Measurements from ENCODE around the gene TGIF2. TPM values are rescaled to one million over a fixed set of nuclear protein-coding genes. Genes with fewer than 3 reads are reported as not detected.

The TGIF2 gene
- total RNA-seq, 1 experiment from 2014 or later, result 81.7 TPM

DNA sequence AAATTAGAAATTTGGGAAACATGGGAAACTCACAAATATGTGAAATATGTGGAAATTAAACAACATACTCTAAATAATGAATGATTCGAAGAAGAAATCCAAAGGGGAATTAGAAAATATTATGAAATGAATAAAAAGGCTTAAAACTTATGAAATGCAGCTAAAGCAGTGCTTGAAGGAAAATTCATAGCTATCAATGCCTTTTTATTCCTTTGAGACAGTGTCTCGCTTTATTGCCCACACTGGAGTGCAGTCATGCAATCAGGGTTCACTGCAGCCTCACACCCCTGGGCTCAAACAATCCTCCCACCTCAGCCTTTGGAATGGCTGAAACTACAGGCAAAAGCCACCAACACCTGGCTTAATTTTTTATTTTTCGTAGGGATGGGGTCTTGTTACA, 7.9 kb upstream of the TGIF2 start:
- H4K5ac ChIP-seq (ENCODE audit: insufficient read length, low read depth, low read length), result no peak overlapping the region
- no peak overlapping the region for H3T11ph ChIP-seq (ENCODE audit: low read length)
- H3K79me2 ChIP-seq (ENCODE audit: insufficient read depth, low read length), result no peaks in the 10 kb centered on the region; the same call in 1 of the 2 replicates
- H3K23ac ChIP-seq (ENCODE audit: insufficient read length, low read depth, low read length), result no peak overlapping the region
- Mint-ChIP-seq H3K27me3 (ENCODE audit: low read depth) (peaks cover 1% of the 10 kb centered on the region; the same call in 1 of the 2 replicates), H3K9me3 (peaks cover 12 to 14% of the 10 kb centered on the region in 2 experiments), H3K27ac (no peak overlapping the region), H3K36me3 (ENCODE audit: insufficient read depth in 1 of 3, low read depth in 3 of 3) (peaks cover 15 to 33% (median 16%) of the 10 kb centered on the region in 3 experiments), H3K4me1 (peaks cover 34 to 40% of the 10 kb centered on the region in 2 experiments), H3K4me3 (no peak overlapping the region)
- no peaks in the 10 kb centered on the region for H3K79me1 ChIP-seq (ENCODE audit: insufficient read depth, low read depth, low read length, poor library complexity, severe bottlenecking)
- H3K14ac ChIP-seq (ENCODE audit: insufficient read depth, low read length), result no peak overlapping the region
- H2AK5ac ChIP-seq (ENCODE audit: insufficient read length, low read length), result no peak overlapping the region
- no peak overlapping the region for H4K91ac ChIP-seq (ENCODE audit: insufficient read length, low read depth, low read length)
- no peak overlapping the region for H3K4me2 ChIP-seq (ENCODE audit: insufficient read depth, insufficient read length, low read length)
- DNase-seq, result no peak
- H3K27ac ChIP-seq (ENCODE audit: insufficient read length, low read depth, low read length), result no peak overlapping the region
- no peak overlapping the region for H2BK120ac ChIP-seq (ENCODE audit: low read depth, low read length, poor library complexity, severe bottlenecking)
- H3K23me2 ChIP-seq (ENCODE audit: insufficient read length, low read depth, low read length, poor library complexity, severe bottlenecking), result no peaks in the 10 kb centered on the region
- H3K56ac ChIP-seq (ENCODE audit: insufficient read length, low read depth, low read length), result no peak overlapping the region
- H3K9me3 ChIP-seq (ENCODE audit: control insufficient read depth, low read depth, low read length), result no peaks in the 10 kb centered on the region
- H3K4ac ChIP-seq (ENCODE audit: low read depth, low read length), result no peak overlapping the region
- H4K8ac ChIP-seq (replicated peaks; ENCODE audit: insufficient read length, low read depth, low read length), result no peak overlapping the region
- no peak overlapping the region for H2BK12ac ChIP-seq (ENCODE audit: insufficient read length, low read depth, low read length)
- WGBS (ENCODE audit: extremely low coverage, insufficient read length, low lambda C conversion rate), result no CpG with 5 or more reads among the region's 3 CpGs
- no peak overlapping the region for H2BK5ac ChIP-seq (ENCODE audit: insufficient read length, low read length)
- no peak overlapping the region for H2BK20ac ChIP-seq (ENCODE audit: low read depth, low read length, poor library complexity, severe bottlenecking)
- no peak overlapping the region for H2AFZ ChIP-seq (ENCODE audit: low read length)
- H3K27me3 ChIP-seq (ENCODE audit: insufficient read depth, low read length), result no peaks in the 10 kb centered on the region
- peaks cover 8% of the 10 kb centered on the region for H3K4me1 ChIP-seq (ENCODE audit: insufficient read depth, low read length)
- H3K9ac ChIP-seq (ENCODE audit: extremely low read depth, insufficient read length, low read length), result no peak overlapping the region
- no peaks in the 10 kb centered on the region for H4K20me1 ChIP-seq (ENCODE audit: control insufficient read depth, insufficient read depth, insufficient read length)
- H2BK15ac ChIP-seq (ENCODE audit: low read depth, low read length), result no peak overlapping the region
- H3K18ac ChIP-seq (ENCODE audit: insufficient read length, low read depth, low read length), result no peak overlapping the region
- TF ChIP-seq, protein P1, sequence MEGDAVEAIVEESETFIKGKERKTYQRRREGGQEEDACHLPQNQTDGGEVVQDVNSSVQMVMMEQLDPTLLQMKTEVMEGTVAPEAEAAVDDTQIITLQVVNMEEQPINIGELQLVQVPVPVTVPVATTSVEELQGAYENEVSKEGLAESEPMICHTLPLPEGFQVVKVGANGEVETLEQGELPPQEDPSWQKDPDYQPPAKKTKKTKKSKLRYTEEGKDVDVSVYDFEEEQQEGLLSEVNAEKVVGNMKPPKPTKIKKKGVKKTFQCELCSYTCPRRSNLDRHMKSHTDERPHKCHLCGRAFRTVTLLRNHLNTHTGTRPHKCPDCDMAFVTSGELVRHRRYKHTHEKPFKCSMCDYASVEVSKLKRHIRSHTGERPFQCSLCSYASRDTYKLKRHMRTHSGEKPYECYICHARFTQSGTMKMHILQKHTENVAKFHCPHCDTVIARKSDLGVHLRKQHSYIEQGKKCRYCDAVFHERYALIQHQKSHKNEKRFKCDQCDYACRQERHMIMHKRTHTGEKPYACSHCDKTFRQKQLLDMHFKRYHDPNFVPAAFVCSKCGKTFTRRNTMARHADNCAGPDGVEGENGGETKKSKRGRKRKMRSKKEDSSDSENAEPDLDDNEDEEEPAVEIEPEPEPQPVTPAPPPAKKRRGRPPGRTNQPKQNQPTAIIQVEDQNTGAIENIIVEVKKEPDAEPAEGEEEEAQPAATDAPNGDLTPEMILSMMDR (conservative IDR thresholded peaks at IDR 0.05), result no peak
